GM12878 (cell line): ENCODE results near the gene PRR35. TPM values are rescaled to one million over a fixed set of nuclear protein-coding genes. Genes with fewer than 3 reads are reported as not detected.
A peak's percentile ranks its signal among the peaks of the same experiment; 100 is the strongest.

ENCODE experiments used
- ATAC-seq: fragments of 200-7000 bp; cut with Tn5 transposase; 3 replicates; pipeline ENCODE4 v1.9.1; 2020; ENCODE audit warnings: mild to moderate bottlenecking, moderate library complexity
- BruUV-seq: library from RNA; stranded (reverse); fragments of 400-500 nt; replicated peaks from 2 replicates; lab custom pipeline; 2021; lab: Mats Ljungman, UMichigan
- CTCF ChIA-PET: fragments of 300-600 bp; sonication (Branson Sonifier 250); formaldehyde crosslinking; extraction: SDS; loops from one replicate; lab custom pipeline; 2021; ENCODE audit warnings: inconsistent platforms; lab: Yijun Ruan, JAX
- POLR2A ChIA-PET: fragments of 350-600 bp; formaldehyde crosslinking; extraction: SDS; loops from one replicate; lab custom pipeline; 2021; ENCODE audit warnings: inconsistent platforms; lab: Charles Lee
- RAD21 ChIA-PET: fragments of 300-600 bp; sonication (Branson Sonifier 250); formaldehyde crosslinking; loops from one replicate; lab custom pipeline; 2023; ENCODE audit warnings: antibody characterized with exemption; ENCODE audit not compliant: unreplicated experiment; lab: Charles Lee
- SMC1A ChIA-PET: fragments of 300-600 bp; sonication (Branson Sonifier 250); formaldehyde crosslinking; loops from one replicate; lab custom pipeline; 2023; ENCODE audit not compliant: unreplicated experiment, uncharacterized antibody; lab: Charles Lee
- DNase-seq: peaks from one replicate; pipeline ENCODE4 v3.0.0-alpha.2; 2011; ENCODE audit warnings: low read depth, low spot score
- FAIRE-seq: peaks from 3 replicates; lab custom pipeline; 2011; peaks lifted over from hg19 to GRCh38; lab: Jason Lieb, UNC
- H2AFZ ChIP-seq: 2 replicates; pipeline ENCODE4 v1.6.0; 2011; ENCODE audit warnings: low read depth, low read length, control low read depth; ENCODE audit not compliant: control insufficient read depth
- H3K27ac ChIP-seq: 2 replicates; pipeline ENCODE4 v1.5.1; 2011; ENCODE audit warnings: control low read depth; ENCODE audit not compliant: control insufficient read depth, insufficient read depth
- H3K27me3 ChIP-seq, 2 experiments: replicated peaks in 1 of 2; 2 replicates each; pipeline versions ENCODE4 v1.6.0 to v1.6.1; 2011; ENCODE audit warnings: low read length in 1 of 2; ENCODE audit not compliant: control insufficient read depth in 2 of 2, insufficient read depth in 2 of 2
- H3K36me3 ChIP-seq, 2 experiments: 2 replicates each; pipeline ENCODE4 v1.5.1; 2011; ENCODE audit warnings: low read length in 1 of 2; ENCODE audit not compliant: control insufficient read depth in 2 of 2, insufficient read depth in 2 of 2
- H3K4me1 ChIP-seq: 2 replicates; pipeline ENCODE4 v1.6.1; 2011; ENCODE audit warnings: mild to moderate bottlenecking, low read length, moderate library complexity, mixed read lengths; ENCODE audit not compliant: control insufficient read depth, insufficient read depth
- H3K4me2 ChIP-seq: 2 replicates; pipeline ENCODE4 v1.6.0; 2011; ENCODE audit warnings: control low read depth; ENCODE audit not compliant: control insufficient read depth, insufficient read depth
- H3K4me3 ChIP-seq: fragments of 200-600 bp; sonication (generic); 2 replicates; pipeline ENCODE4 v1.5.1; 2016
- H3K79me2 ChIP-seq: 2 replicates; pipeline ENCODE4 v1.6.0; 2011; ENCODE audit warnings: low read length; ENCODE audit not compliant: control insufficient read depth, insufficient read depth
- H3K9ac ChIP-seq: 2 replicates; pipeline ENCODE4 v1.8.0; 2011; ENCODE audit warnings: low read length, control low read depth, mixed read lengths; ENCODE audit not compliant: control insufficient read depth, insufficient read depth
- H3K9me3 ChIP-seq: replicated peaks from 3 replicates; pipeline ENCODE4 v1.5.1; 2011; ENCODE audit warnings: mild to moderate bottlenecking, low read length; ENCODE audit not compliant: control insufficient read depth, insufficient read depth
- H4K20me1 ChIP-seq: 2 replicates; pipeline ENCODE4 v1.6.0; 2011; ENCODE audit not compliant: control insufficient read depth, insufficient read depth
- BRCA1 ChIP-seq: IDR thresholded peaks from 2 replicates; pipeline ENCODE4 v1.6.1; 2011; ENCODE audit warnings: low read depth, low read length, improper control_type of control experiment
- CREM ChIP-seq: IDR thresholded peaks from 2 replicates; pipeline ENCODE4 v1.6.1; 2014; ENCODE audit warnings: antibody characterized with exemption, low read depth
- EGR1 ChIP-seq, 2 experiments: IDR thresholded peaks; 1 replicate in 1 of 2; 2 replicates in 1 of 2; pipeline ENCODE4 v1.6.1; 2011 to 2012; ENCODE audit warnings: low read depth in 2 of 2, low read length in 2 of 2, borderline replicate concordance in 1 of 2, mild to moderate bottlenecking in 1 of 2, moderate library complexity in 1 of 2
- FOS ChIP-seq: IDR thresholded peaks from 3 replicates; pipeline ENCODE4 v1.6.1; 2011; ENCODE audit warnings: borderline replicate concordance; ENCODE audit not compliant: insufficient read length; ENCODE audit errors: extremely low read depth
- FOXM1 ChIP-seq: IDR thresholded peaks from 2 replicates; pipeline ENCODE4 v1.6.1; 2012; ENCODE audit warnings: low read depth, mild to moderate bottlenecking, inconsistent platforms, low read length, moderate library complexity
- IKZF2 ChIP-seq, 2 experiments: fragments of 450-650 bp; IDR thresholded peaks; 2 replicates each; pipeline ENCODE4 v1.6.1; 2017; ENCODE audit warnings: mild to moderate bottlenecking in 2 of 2, moderate library complexity in 2 of 2
- MYC ChIP-seq: IDR thresholded peaks from 2 replicates; pipeline ENCODE4 v1.6.1; 2011; ENCODE audit warnings: mild to moderate bottlenecking, low read length, moderate library complexity, inconsistent platforms; ENCODE audit not compliant: insufficient read depth, insufficient replicate concordance, insufficient read length, severe bottlenecking
- PAX8 ChIP-seq: fragments of 450-650 bp; IDR thresholded peaks from 2 replicates; pipeline ENCODE4 v1.6.1; 2017; ENCODE audit warnings: mild to moderate bottlenecking, moderate library complexity
- POLR2A ChIP-seq: IDR thresholded peaks from 2 replicates; pipeline ENCODE4 v1.6.1; 2011; ENCODE audit warnings: low read depth, mild to moderate bottlenecking, low read length
- SMC3 ChIP-seq: IDR thresholded peaks from 2 replicates; pipeline ENCODE4 v1.6.1; 2011; ENCODE audit warnings: low read length, improper control_type of control experiment, borderline replicate concordance
- SP1 ChIP-seq: IDR thresholded peaks from one replicate; pipeline ENCODE4 v1.6.1; 2011; ENCODE audit warnings: low read depth, low read length
- SREBF1 ChIP-seq: IDR thresholded peaks from 2 replicates; pipeline ENCODE4 v1.6.1; 2012; ENCODE audit warnings: mild to moderate bottlenecking, low read length
- SREBF2 ChIP-seq: IDR thresholded peaks from 2 replicates; pipeline ENCODE4 v1.6.1; 2012; ENCODE audit warnings: mild to moderate bottlenecking, low read length
- TARDBP ChIP-seq: IDR thresholded peaks from 2 replicates; pipeline ENCODE4 v1.6.1; 2016; ENCODE audit warnings: borderline replicate concordance
- WRNIP1 ChIP-seq: IDR thresholded peaks from 2 replicates; pipeline ENCODE4 v1.6.1; 2011; ENCODE audit warnings: low read depth, low read length, improper control_type of control experiment, borderline replicate concordance
- YY1 ChIP-seq: IDR thresholded peaks from 2 replicates; pipeline ENCODE4 v1.6.1; 2011; ENCODE audit warnings: low read depth, mild to moderate bottlenecking, low read length
- ZSCAN29 ChIP-seq: fragments of 450-650 bp; IDR thresholded peaks from 2 replicates; pipeline ENCODE4 v1.6.1; 2017; ENCODE audit warnings: mild to moderate bottlenecking, moderate library complexity
- WGBS: methylation state at CpG from one replicate; pipeline ENCODE4 v1.1.6; 2016; ENCODE audit warnings: low lambda C conversion rate; ENCODE audit not compliant: insufficient replicate concordance, insufficient coverage; ENCODE audit errors: missing lambda C conversion rate; 5-methylcytosine and 5-hydroxymethylcytosine counted together
- in situ Hi-C: fragments of 300-500 bp; cut with MboI; formaldehyde crosslinking; loops from 9 replicates; pipeline ENCODE4 v1.14.3; 2018; ENCODE audit warnings: mixed read lengths
- intact Hi-C: fragments of 100-400 bp; cut with micrococcal nuclease; formaldehyde crosslinking; loops from one replicate; pipeline ENCODE4 v1.14.2; 2022; ENCODE audit not compliant: unreplicated experiment
- polyA plus RNA-seq, 11 experiments: library from polyadenylated mRNA; depleted of rRNA in 4 of 11; unstranded in 6 of 11; stranded (reverse) in 5 of 11; fragments of >200 nt; fragmentation: Nextera tagmentation in 4 of 11; fragmentation: Illumina TruSeq in 1 of 11; extraction: Ambion mirVana in 4 of 11; extraction: Trizol in 1 of 11; gene quantifications; 1 replicate in 1 of 11; 2 replicates in 10 of 11; pipeline versions ENCODE4 v1.2.1 to v1.2.3, GENCODE V29; 2011 to 2016; ENCODE audit warnings: inconsistent platforms in 2 of 11, missing spikeins in 2 of 11, low read depth in 1 of 11
- total RNA-seq, 4 experiments: library from RNA; depleted of rRNA in 3 of 4; stranded (reverse); fragments of >200 nt in 3 of 4; fragmentation: Illumina TruSeq in 1 of 4; extraction: Trizol in 1 of 4; gene quantifications; 2 replicates each; pipeline versions ENCODE4 v1.2.1 to v1.2.3, GENCODE V29; 2013 to 2021
- TF ChIP-seq, protein P1 (sequence below): fragments of 450-650 bp; IDR thresholded peaks from 2 replicates; pipeline ENCODE4 v1.6.1; 2016; ENCODE audit warnings: mild to moderate bottlenecking, moderate library complexity, borderline replicate concordance
- TF ChIP-seq, protein P2 (sequence below): fragments of 450-650 bp; IDR thresholded peaks from 2 replicates; pipeline ENCODE4 v1.6.1; 2014; ENCODE audit warnings: mild to moderate bottlenecking

PRR35 gene
- total and polyA plus RNA-seq, 10 of the 15 experiments (the other 5 are each of a cell fraction or from before 2014, with no cell fraction given): not detected

DNA sequence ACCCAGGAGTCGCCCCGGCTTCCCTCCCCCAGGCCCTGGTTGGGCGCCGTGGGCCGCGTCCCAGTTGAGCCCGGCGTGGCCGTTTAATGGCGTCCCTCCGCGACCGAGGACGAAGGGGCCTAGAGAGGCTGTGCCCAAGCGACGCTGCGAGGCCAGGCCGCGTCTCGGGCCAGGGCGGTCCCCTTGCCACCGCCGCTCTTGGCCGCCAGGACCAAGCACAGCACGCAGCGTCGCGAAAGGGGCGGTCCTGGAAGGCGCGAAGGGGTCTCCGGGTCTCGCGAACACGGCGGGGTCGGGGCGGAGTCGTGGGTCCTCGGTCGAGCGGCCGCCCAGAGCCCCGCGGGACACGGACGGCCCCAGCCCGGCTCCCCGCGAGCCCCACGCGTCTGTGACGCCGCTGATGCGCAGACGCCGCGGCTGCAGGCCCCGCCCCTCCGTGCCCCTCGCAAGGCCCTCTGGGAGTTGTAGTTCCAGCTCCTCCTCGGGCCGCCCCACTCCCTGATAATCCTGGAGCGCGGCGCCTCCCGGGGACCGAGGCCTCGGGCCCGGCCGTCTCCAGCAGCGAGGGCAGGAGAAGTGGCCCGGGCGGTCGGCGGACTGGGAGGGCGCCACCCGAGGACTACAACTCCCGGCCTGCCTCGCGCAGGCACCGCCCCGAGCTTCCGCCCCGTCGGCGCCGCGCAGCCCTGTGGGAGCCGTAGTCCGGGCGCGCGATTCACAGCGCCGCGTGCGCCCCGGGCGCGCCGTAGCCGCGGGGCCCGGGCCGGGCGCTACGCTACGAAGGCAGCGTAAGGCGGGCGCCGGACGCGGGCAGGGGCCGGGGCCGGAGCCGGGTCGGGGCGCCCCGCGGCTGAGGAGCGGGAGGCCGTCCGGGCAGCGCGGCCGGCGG is 32.9 kb upstream of the PRR35 start, which contains the start of gene CAPN15:
TSS of gene CAPN15 (plus strand) at position 698 of the 889 bp plus-strand sequence. CDS start 19,127 bp downstream, outside the sequence.
- POLR2A ChIA-PET: interaction anchor here (0.5 to 1.6 kb wide), 5 partner anchors 8 to 293 kb away, joined by 3 to 5 read pairs (median 4); partner anchors contain the start of gene NHLRC4
- intact Hi-C loops (loop anchor here (2.0 to 5.0 kb wide), 3 partner anchors 40 to 158 kb away; partner anchors contain the start of genes JMJD8, METTL26, NHLRC4 and PIGQ), in situ Hi-C loops (no loop called here)
- BruUV-seq: no TSS peak
- ATAC-seq: peak; percentile 78
- Histone ChIP-seq H3K27me3 (no peaks in the 10 kb centered on the region), H2AFZ (peak within 1 kb of the TSS; percentile 93), H3K4me1 (peaks cover 29% of the 10 kb centered on the region), H3K79me2 (peaks cover 63% of the 10 kb centered on the region), H3K9me3 (no peaks in the 10 kb centered on the region), H4K20me1 (no peaks in the 10 kb centered on the region; the same call in 1 of the 2 replicates), H3K27ac (peak within 1 kb of the TSS; percentile 91), H3K9ac (peak within 1 kb of the TSS; percentile 86), H3K36me3 (peaks cover 0 to 4% of the 10 kb centered on the region in 2 experiments; a peak in 3 of 4 replicates), H3K4me2 (peak within 1 kb of the TSS; percentile 99), H3K4me3 (peak within 1 kb of the TSS; percentile 98)
- RAD21 ChIA-PET: interaction anchor here (0.6 to 1.4 kb wide), 5 partner anchors 73 to 178 kb away, joined by 3 to 4 read pairs (median 3); partner anchors contain the start of genes METTL26 and RAB11FIP3
- peak; percentile 33 for DNase-seq
- SMC1A ChIA-PET: no interaction called here
- CTCF ChIA-PET: interaction anchor here (1.1 kb wide), 1 partner anchor 44 kb away, joined by 4 read pairs; no protein-coding TSS in a partner anchor
- no peak for FAIRE-seq
- under 1% methylated on average over 111 of the region's 129 CpGs for WGBS
- TF ChIP-seq BRCA1 (peak; percentile 4; the same call in 1 of the 2 replicates), EGR1 (IDR thresholded peaks at IDR 0.05; ENCODE audit: borderline replicate concordance in 1 of 2, low read depth in 2 of 2, low read length in 2 of 2) (peak; percentile 6 to 54; a peak in 1 of 3 replicates), CREM (peak; percentile 84), FOXM1 (no peak), SMC3 (peak; percentile 3; the same call in 1 of the 2 replicates), FOS (no peak), MYC (no peak), POLR2A (peak; percentile 81), TARDBP (0 out of 2 replicates have a peak, but pooled peaks have one; percentile 61), PAX8 (no peak), YY1 (peak; percentile 79), SREBF2 (no peak), WRNIP1 (no peak), ZSCAN29 (no peak), IKZF2 (IDR thresholded peaks at IDR 0.05) (no peak), SREBF1 (peak; percentile 78), SP1 (peak; percentile 55)
- TF ChIP-seq, protein P1, sequence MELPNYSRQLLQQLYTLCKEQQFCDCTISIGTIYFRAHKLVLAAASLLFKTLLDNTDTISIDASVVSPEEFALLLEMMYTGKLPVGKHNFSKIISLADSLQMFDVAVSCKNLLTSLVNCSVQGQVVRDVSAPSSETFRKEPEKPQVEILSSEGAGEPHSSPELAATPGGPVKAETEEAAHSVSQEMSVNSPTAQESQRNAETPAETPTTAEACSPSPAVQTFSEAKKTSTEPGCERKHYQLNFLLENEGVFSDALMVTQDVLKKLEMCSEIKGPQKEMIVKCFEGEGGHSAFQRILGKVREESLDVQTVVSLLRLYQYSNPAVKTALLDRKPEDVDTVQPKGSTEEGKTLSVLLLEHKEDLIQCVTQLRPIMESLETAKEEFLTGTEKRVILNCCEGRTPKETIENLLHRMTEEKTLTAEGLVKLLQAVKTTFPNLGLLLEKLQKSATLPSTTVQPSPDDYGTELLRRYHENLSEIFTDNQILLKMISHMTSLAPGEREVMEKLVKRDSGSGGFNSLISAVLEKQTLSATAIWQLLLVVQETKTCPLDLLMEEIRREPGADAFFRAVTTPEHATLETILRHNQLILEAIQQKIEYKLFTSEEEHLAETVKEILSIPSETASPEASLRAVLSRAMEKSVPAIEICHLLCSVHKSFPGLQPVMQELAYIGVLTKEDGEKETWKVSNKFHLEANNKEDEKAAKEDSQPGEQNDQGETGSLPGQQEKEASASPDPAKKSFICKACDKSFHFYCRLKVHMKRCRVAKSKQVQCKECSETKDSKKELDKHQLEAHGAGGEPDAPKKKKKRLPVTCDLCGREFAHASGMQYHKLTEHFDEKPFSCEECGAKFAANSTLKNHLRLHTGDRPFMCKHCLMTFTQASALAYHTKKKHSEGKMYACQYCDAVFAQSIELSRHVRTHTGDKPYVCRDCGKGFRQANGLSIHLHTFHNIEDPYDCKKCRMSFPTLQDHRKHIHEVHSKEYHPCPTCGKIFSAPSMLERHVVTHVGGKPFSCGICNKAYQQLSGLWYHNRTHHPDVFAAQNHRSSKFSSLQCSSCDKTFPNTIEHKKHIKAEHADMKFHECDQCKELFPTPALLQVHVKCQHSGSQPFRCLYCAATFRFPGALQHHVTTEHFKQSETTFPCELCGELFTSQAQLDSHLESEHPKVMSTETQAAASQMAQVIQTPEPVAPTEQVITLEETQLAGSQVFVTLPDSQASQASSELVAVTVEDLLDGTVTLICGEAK: peak; percentile 76; the same call in 1 of the 2 replicates
- TF ChIP-seq, protein P2, sequence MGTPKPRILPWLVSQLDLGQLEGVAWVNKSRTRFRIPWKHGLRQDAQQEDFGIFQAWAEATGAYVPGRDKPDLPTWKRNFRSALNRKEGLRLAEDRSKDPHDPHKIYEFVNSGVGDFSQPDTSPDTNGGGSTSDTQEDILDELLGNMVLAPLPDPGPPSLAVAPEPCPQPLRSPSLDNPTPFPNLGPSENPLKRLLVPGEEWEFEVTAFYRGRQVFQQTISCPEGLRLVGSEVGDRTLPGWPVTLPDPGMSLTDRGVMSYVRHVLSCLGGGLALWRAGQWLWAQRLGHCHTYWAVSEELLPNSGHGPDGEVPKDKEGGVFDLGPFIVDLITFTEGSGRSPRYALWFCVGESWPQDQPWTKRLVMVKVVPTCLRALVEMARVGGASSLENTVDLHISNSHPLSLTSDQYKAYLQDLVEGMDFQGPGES: 0 out of 2 replicates have a peak, but pooled peaks have one; percentile 46
